Activated CD8-positive, alpha-beta T cell treated with anti-CD3 and anti-CD28 coated beads, Interleukin-2, amount 10 ng/mL, durations not matched to agents 7 days and 5 days (primary cell): Measurements from ENCODE around the gene KIF5A. TPM values are rescaled to one million over a fixed set of nuclear protein-coding genes. Genes with fewer than 3 reads are reported as not detected.

ENCODE experiments used
- ATAC-seq: fragments of 150-1000 bp; cut with Tn5 transposase; one replicate; pipeline ENCODE4 v1.10.0; 2021; ENCODE audit warnings: moderate library complexity
- CTCF ChIA-PET: fragments of 350-600 bp; sonication (Branson Sonifier 250); formaldehyde crosslinking; loops from one replicate; lab custom pipeline; 2021; ENCODE audit warnings: antibody characterized with exemption; lab: Charles Lee
- POLR2A ChIA-PET: fragments of 350-600 bp; sonication (Branson Sonifier 250); formaldehyde crosslinking; loops from one replicate; lab custom pipeline; 2021; ENCODE audit warnings: antibody characterized with exemption; lab: Charles Lee
- DNase-seq: peaks from one replicate; pipeline ENCODE4 v3.0.0-alpha.2; 2020
- H3K27ac Mint-ChIP-seq: one replicate; pipeline ENCODE4 v1.8.0; 2021; ENCODE audit warnings: mild to moderate bottlenecking, mixed read lengths
- H3K27me3 Mint-ChIP-seq: one replicate; pipeline ENCODE4 v1.8.0; 2021; ENCODE audit warnings: low read depth, mixed read lengths
- H3K36me3 Mint-ChIP-seq: one replicate; pipeline ENCODE4 v1.8.0; 2021; ENCODE audit warnings: low read depth, mixed read lengths
- H3K4me1 Mint-ChIP-seq: one replicate; pipeline ENCODE4 v1.8.0; 2021; ENCODE audit warnings: low read depth, mixed read lengths
- H3K4me3 Mint-ChIP-seq: one replicate; pipeline ENCODE4 v1.8.0; 2021; ENCODE audit warnings: mild to moderate bottlenecking, mixed read lengths
- H3K9me3 Mint-ChIP-seq: one replicate; pipeline ENCODE4 v1.8.0; 2022; ENCODE audit warnings: mixed read lengths; ENCODE audit not compliant: insufficient read depth
- total RNA-seq, 2 experiments: library from RNA; stranded (reverse); gene quantifications; one replicate each; pipeline ENCODE4 v1.2.3, GENCODE V29; 2021

Gene KIF5A
- total RNA-seq, 2 experiments from 2014 or later, result 0.99 to 1.4 TPM

DNA sequence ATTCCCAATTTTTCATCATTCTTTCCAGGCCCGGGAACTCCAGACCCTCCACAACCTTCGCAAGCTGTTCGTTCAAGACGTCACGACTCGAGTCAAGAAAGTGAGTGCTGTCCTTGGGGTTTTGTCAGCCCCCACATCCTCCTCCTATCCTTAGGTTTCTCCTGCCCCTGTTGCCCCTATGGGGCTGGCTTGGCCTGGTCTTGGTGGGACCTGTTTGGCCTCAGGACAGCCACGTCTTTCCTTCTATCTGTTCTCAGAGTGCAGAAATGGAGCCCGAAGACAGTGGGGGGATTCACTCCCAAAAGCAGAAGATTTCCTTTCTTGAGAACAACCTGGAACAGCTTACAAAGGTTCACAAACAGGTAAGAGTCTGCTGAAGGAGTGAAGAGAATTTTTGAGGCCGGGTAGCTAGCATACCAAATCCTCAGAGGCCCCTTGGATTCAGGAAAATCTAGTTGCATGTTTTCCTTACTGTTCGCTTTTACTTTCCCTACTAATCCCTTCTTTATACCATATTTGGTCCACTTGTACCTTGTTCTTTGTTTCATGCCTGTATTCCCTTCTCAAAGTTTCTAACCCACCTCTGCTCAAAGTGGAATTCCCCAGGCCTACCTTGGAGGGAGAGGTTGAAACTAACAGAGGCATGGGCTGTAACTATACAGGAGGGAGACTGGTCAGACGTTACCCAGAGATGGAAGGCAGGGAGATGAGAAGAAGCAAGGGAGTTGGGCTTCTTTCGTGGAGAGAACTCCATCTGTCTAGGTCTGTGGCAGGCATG, 28.3 kb downstream of the KIF5A start:
- H3K27ac Mint-ChIP-seq, result no peak overlapping the region
- no peaks in the 10 kb centered on the region for H3K9me3 Mint-ChIP-seq
- peaks cover 2% of the 10 kb centered on the region for H3K4me1 Mint-ChIP-seq
- CTCF ChIA-PET, result interaction anchor here (1.1 kb wide), 1 partner anchor 43 kb away, joined by 3 read pairs; no protein-coding TSS in a partner anchor
- ATAC-seq, result no peak
- H3K4me3 Mint-ChIP-seq, result no peak overlapping the region
- H3K27me3 Mint-ChIP-seq, result no peaks in the 10 kb centered on the region
- no peak for DNase-seq
- POLR2A ChIA-PET, result no interaction called here
- H3K36me3 Mint-ChIP-seq, result no peaks in the 10 kb centered on the region

DNA sequence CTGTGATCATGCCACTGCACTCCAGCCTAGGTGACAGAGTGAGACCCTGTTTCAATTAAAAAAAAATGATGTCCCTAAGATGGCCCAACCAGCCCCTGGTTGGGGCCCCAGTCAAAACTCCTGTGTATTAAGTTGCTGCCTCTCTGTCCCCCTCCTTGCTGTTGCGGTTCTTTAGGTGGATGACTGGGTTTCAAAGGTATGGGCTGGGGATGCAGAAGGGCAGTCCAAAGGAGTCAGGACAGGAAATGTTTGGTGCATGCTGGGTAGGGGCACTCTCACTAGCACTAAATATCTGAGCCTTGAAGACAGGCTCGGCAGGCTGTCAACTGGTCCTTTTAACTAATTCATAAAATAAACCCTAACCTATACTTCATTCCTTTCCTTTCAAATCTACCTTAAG, 29.2 kb downstream of the KIF5A start:
- DNase-seq, result no peak
- no peaks in the 10 kb centered on the region for H3K36me3 Mint-ChIP-seq
- peaks cover 6% of the 10 kb centered on the region for H3K4me1 Mint-ChIP-seq
- POLR2A ChIA-PET, result no interaction called here
- H3K9me3 Mint-ChIP-seq, result no peaks in the 10 kb centered on the region
- CTCF ChIA-PET, result no interaction called here
- no peak overlapping the region for H3K27ac Mint-ChIP-seq
- no peaks in the 10 kb centered on the region for H3K27me3 Mint-ChIP-seq
- ATAC-seq, result no peak
- no peak overlapping the region for H3K4me3 Mint-ChIP-seq

DNA sequence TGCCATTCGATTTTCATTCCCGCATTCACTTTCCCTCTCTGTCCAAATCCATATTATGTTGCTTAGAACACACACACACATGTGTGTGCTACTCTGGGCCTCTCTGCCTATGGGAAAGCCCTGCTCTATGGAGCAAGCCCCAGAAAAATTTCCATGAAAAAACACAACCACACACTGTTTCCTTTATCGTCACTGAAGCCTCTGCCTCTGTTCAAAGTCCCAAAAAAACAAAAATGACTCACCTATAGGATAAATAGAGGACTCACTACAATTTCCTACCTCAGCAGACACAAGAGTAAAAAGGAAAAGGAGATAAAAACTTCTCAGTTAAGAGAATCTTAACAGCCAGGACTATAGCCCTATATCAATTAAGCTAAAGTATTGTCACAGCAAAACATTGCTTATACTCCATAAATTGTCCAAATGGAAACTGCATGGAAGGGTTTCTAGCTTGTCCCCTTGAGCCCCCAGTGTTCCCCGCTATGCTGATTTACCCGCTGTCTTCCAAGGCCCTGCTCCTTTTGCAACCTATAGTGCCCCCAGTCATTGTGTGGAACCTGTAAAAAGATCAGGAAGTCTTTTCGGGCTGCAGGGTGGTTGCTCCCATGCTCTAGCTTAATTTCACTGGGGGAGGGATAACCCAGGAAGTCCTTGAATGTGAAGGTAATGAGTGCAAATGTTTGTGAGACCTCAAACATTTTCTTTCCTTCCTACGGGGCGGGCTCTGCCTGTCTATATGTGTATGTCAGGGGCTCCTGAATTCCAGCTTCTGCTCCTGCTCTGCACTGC, 30.0 kb downstream of the KIF5A start:
- Mint-ChIP-seq H3K27ac (no peak overlapping the region), H3K36me3 (no peaks in the 10 kb centered on the region), H3K4me3 (no peak overlapping the region), H3K27me3 (no peaks in the 10 kb centered on the region), H3K9me3 (no peaks in the 10 kb centered on the region), H3K4me1 (peaks cover 6% of the 10 kb centered on the region)
- ChIA-PET CTCF (interaction anchor here (0.7 to 5.9 kb wide), 3 partner anchors 12 to 53 kb away, joined by 3 to 87 read pairs (median 49); partner anchors contain the start of genes B4GALNT1 and PIP4K2C), POLR2A (no interaction called here)
- ATAC-seq (no peak), DNase-seq (no peak)

DNA sequence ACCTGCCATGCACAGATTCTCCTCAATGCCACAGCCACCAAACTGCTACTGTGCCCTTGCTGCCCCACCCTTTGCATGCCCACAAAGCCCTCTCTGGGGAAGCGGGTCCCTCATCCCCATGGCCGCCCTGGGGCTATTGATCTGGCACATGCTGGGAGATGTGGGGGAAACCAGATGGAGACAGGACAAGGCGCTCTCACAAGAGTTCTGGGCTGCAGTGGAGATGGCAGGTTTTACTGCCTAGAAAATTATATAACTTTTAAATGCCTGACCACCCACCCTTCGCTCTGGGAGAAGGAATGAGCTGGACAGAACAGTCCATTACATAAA, 30.6 kb downstream of the KIF5A start:
- H3K27ac Mint-ChIP-seq, result no peak overlapping the region
- no peaks in the 10 kb centered on the region for H3K9me3 Mint-ChIP-seq
- ChIA-PET POLR2A (interaction anchor here (1.1 kb wide), 1 partner anchor 10 kb away, joined by 4 read pairs; the partner anchor contains the start of gene PIP4K2C), CTCF (interaction anchor here (1.0 to 5.9 kb wide), 4 partner anchors 8 to 111 kb away, joined by 3 to 87 read pairs (median 27); partner anchors contain the start of gene PIP4K2C)
- ATAC-seq, result no peak
- H3K27me3 Mint-ChIP-seq, result no peaks in the 10 kb centered on the region
- no peaks in the 10 kb centered on the region for H3K36me3 Mint-ChIP-seq
- H3K4me1 Mint-ChIP-seq, result peaks cover 6% of the 10 kb centered on the region
- no peak overlapping the region for H3K4me3 Mint-ChIP-seq
- DNase-seq, result no peak

DNA sequence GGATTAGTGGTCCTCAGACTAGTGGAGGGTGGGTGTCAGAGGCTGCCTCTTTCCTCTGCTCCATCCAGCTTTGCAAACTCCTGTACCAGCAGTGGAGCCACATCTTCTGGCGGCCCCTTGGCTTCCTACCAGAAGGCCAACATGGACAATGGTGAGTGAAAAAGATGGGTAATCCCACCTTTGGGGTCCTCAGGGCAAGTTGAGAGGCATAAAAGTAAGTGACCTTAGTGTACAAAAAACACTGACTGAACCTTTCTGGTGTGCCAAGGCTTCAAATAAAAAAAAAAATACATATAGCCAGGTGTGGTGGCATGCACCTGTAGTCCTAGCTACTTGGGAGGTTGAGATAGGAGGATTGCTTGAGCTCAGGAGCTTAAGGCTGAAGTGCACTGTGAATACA, 32.0 kb downstream of the KIF5A start:
- no peak overlapping the region for H3K4me3 Mint-ChIP-seq
- no peak for ATAC-seq
- H3K27me3 Mint-ChIP-seq, result no peaks in the 10 kb centered on the region
- CTCF ChIA-PET, result interaction anchor here (0.6 to 5.9 kb wide), 15 partner anchors 11 to 222 kb away, joined by 3 to 87 read pairs (median 4); partner anchors contain the start of genes B4GALNT1, DCTN2, DTX3 and OS9
- H3K9me3 Mint-ChIP-seq, result no peaks in the 10 kb centered on the region
- H3K36me3 Mint-ChIP-seq, result no peaks in the 10 kb centered on the region
- DNase-seq, result no peak
- H3K4me1 Mint-ChIP-seq, result peaks cover 6% of the 10 kb centered on the region
- POLR2A ChIA-PET, result interaction anchor here (1.1 kb wide), 1 partner anchor 9 kb away, joined by 4 read pairs; the partner anchor contains the start of gene PIP4K2C
- no peak overlapping the region for H3K27ac Mint-ChIP-seq

DNA sequence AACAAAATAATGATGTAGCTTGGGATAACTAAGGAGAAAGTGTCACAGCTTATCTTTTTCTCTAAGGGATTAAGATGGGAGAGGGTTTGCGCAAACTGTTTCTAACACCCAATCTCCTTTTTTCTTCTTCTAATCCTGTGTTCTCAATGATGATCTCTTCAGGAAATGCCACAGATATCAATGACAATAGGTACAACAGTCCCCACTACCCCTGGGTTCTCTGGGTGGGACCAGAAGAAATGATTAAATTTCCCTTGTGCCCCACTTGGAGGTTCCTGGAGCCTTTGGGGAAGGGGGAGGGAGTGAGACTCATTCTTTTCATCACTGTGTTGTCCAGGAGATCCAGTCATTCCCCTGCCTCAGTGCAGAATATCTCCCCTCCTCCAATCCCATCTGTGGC, 32.6 kb downstream of the KIF5A start:
- ChIA-PET POLR2A (no interaction called here), CTCF (interaction anchor here (0.6 to 5.9 kb wide), 20 partner anchors 9 to 221 kb away, joined by 3 to 87 read pairs (median 10); partner anchors contain the start of genes B4GALNT1, OS9, PIP4K2C and TSPAN31)
- Mint-ChIP-seq H3K36me3 (no peaks in the 10 kb centered on the region), H3K9me3 (no peaks in the 10 kb centered on the region), H3K4me1 (peaks cover 6% of the 10 kb centered on the region), H3K4me3 (no peak overlapping the region), H3K27me3 (no peaks in the 10 kb centered on the region), H3K27ac (no peak overlapping the region)
- no peak for ATAC-seq
- DNase-seq, result no peak

DNA sequence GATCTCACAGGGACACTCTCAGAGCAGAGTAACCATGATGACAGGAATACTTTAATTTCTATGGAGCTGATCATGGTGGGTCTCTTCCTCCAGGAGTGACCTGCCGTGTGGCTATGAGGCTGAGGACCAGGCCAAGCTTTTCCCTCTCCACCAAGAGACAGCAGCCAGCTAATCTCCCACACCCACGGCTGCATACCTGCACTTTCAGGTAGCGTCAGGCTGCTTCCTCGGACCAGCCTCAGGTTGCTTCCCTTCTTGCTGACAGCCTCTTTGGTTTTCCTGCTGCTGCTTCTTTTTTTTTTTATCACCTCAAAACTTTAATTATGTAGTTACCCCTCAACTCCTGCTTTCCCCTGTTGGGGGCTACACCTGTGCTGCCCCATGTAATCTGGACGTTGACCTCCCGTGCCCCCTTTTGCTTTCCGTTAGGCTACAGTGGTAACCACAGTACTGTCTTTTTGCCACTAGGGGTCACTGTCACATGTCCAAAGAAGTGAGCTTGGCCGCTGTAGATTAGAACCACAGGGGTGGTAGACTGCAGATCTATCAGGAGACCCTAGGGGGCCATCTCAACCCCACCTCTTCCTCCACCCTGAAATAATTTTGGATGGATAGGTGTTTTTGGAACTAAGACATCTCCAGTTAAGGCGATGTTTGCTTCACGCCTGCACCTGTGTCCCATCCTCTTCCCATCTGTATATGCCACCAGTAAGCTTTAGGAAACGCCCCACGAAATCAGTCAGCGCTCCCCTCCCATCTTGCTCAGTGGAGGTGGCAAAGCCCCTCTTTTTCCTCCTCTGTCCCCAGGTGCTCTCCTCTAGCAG, 33.4 kb downstream of the KIF5A start:
- CTCF ChIA-PET, result interaction anchor here (0.6 to 5.9 kb wide), 45 partner anchors 9 to 320 kb away, joined by 3 to 87 read pairs (median 5); partner anchors contain the start of genes ARHGEF25, B4GALNT1, DCTN2 and DDIT3
- H3K4me1 Mint-ChIP-seq, result peaks cover 6% of the 10 kb centered on the region
- H3K36me3 Mint-ChIP-seq, result no peaks in the 10 kb centered on the region
- ATAC-seq (peak; percentile 99), DNase-seq (peak; percentile 84)
- no peaks in the 10 kb centered on the region for H3K27me3 Mint-ChIP-seq
- POLR2A ChIA-PET, result interaction anchor here (0.7 to 0.8 kb wide), 2 partner anchors 10 to 124 kb away, joined by 3 to 4 read pairs; no protein-coding TSS in a partner anchor
- H3K9me3 Mint-ChIP-seq, result no peaks in the 10 kb centered on the region
- H3K4me3 Mint-ChIP-seq, result no peak overlapping the region
- H3K27ac Mint-ChIP-seq, result no peak overlapping the region

DNA sequence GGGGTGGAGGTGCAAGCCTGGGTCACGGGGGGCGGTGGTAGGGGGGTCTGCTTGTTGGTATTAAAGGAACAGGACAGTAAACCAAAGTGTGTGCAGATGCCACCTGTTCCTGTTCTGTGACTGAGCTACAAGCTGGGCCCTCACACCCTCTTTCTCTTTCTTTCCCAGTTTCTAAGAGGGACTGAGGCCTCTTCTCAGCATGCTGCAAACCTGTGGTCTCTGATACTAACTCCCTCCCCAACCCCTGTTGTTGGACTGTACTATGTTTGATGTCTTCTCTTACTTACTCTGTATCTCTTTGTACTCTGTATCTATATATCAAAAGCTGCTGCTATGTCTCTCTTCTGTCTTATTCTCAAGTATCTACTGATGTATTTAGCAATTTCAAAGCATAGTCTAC, 34.2 kb downstream of the KIF5A start:
- Mint-ChIP-seq H3K36me3 (no peaks in the 10 kb centered on the region), H3K27me3 (no peaks in the 10 kb centered on the region), H3K9me3 (no peaks in the 10 kb centered on the region), H3K27ac (no peak overlapping the region), H3K4me3 (no peak overlapping the region), H3K4me1 (peaks cover 6% of the 10 kb centered on the region)
- ChIA-PET CTCF (interaction anchor here (0.7 to 5.9 kb wide), 33 partner anchors 8 to 315 kb away, joined by 3 to 87 read pairs (median 5); partner anchors contain the start of genes ARHGEF25, B4GALNT1, DCTN2 and DDIT3), POLR2A (interaction anchor here (0.7 to 0.8 kb wide), 2 partner anchors 9 to 125 kb away, joined by 3 to 4 read pairs; no protein-coding TSS in a partner anchor)
- no peak for ATAC-seq
- DNase-seq, result no peak

DNA sequence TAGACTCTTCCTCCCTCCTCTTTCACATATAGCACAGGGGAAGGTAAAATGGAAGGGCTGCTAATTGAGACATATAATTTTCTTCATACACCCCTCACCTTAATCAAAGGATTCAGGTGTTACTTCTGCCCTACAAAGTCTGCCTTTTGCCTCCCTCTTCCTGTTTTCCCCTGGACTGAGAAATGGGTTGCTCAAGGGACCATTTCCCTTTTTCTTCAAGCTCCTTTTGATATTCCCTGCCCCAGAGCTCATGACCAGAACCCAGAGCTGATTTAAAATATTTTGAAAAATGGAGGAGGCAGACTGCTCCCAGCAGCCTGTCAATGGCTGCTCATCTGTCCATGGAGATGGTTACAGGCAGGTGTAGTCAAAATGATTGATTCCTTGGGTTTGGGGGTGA, 34.8 kb downstream of the KIF5A start:
- Mint-ChIP-seq H3K27me3 (no peaks in the 10 kb centered on the region), H3K4me1 (peaks cover 6% of the 10 kb centered on the region), H3K4me3 (no peak overlapping the region), H3K36me3 (no peaks in the 10 kb centered on the region), H3K27ac (no peak overlapping the region), H3K9me3 (no peaks in the 10 kb centered on the region)
- ATAC-seq, result no peak
- ChIA-PET POLR2A (interaction anchor here (0.7 kb wide), 1 partner anchor 108 kb away, joined by 7 read pairs; no protein-coding TSS in a partner anchor), CTCF (interaction anchor here (0.8 to 5.9 kb wide), 15 partner anchors 8 to 172 kb away, joined by 3 to 87 read pairs (median 20); partner anchors contain the start of genes B4GALNT1, PIP4K2C and TSPAN31)
- DNase-seq, result no peak

DNA sequence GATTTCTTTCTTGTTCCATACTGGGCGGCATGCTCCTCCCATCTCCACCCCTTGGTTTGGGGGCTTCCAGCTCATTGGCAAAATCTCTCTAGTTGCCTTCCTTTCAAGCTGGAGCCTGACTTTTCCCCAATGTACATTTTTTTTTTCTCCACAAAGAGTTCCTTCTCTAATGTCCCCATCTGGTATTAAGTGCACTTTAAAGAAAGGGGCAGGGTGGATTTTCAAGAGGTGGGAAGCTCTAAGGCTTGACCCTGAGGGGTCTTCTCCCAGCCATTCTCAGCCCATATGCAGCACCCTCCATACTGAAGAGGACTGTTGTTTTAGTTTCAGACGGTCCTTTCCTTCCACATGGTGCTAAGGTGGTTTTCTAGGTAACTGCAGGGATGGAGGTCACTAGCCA, 35.3 kb downstream of the KIF5A start:
- Mint-ChIP-seq H3K4me1 (peaks cover 6% of the 10 kb centered on the region), H3K4me3 (no peak overlapping the region), H3K36me3 (no peaks in the 10 kb centered on the region), H3K27ac (no peak overlapping the region), H3K9me3 (no peaks in the 10 kb centered on the region), H3K27me3 (no peaks in the 10 kb centered on the region)
- ChIA-PET CTCF (interaction anchor here (0.8 to 5.9 kb wide), 11 partner anchors 7 to 172 kb away, joined by 3 to 87 read pairs (median 26); partner anchors contain the start of genes B4GALNT1 and PIP4K2C), POLR2A (interaction anchor here (0.6 to 0.7 kb wide), 4 partner anchors 15 to 160 kb away, joined by 3 to 7 read pairs (median 4); no protein-coding TSS in a partner anchor)
- DNase-seq (no peak), ATAC-seq (no peak)
